CD14-positive monocyte (primary cell): ENCODE measurements around the gene TXNDC9. TPM values are rescaled to one million over a fixed set of nuclear protein-coding genes. Genes with fewer than 3 reads are reported as not detected.
A peak's percentile ranks its signal among the peaks of the same experiment; 100 is the strongest.

Experiments
- DNase-seq, 3 donors: peaks; one replicate each; pipeline ENCODE4 v3.0.0-alpha.2; 2011 to 2022
- H2AFZ ChIP-seq: 2 replicates; pipeline ENCODE4 v1.6.0; 2012; ENCODE audit warnings: mild to moderate bottlenecking, low read depth, low read length, inconsistent platforms; ENCODE audit not compliant: insufficient read depth, poor library complexity, severe bottlenecking
- H3K27ac ChIP-seq, 2 donors: 1 replicate in 1 of 2; 2 replicates in 1 of 2; pipeline ENCODE4 v1.5.1; 2012 to 2013; ENCODE audit warnings: low read length in 2 of 2, control low read depth in 1 of 2, inconsistent platforms in 1 of 2, low read depth in 1 of 2, mild to moderate bottlenecking in 1 of 2
- H3K27me3 ChIP-seq, 2 donors: one replicate each; pipeline versions ENCODE4 v1.6.0 to v1.6.1; 2011 to 2013; ENCODE audit warnings: low read length in 2 of 2; ENCODE audit not compliant: control insufficient read depth in 2 of 2, insufficient read depth in 2 of 2
- H3K36me3 ChIP-seq, 2 donors: replicated peaks in 1 of 2; 1 replicate in 1 of 2; 2 replicates in 1 of 2; pipeline versions ENCODE4 v1.5.1 to v1.6.1; 2012 to 2013; ENCODE audit warnings: low read length in 2 of 2, control low read depth in 1 of 2, inconsistent platforms in 1 of 2, mild to moderate bottlenecking in 1 of 2; ENCODE audit not compliant: insufficient read depth in 2 of 2, control insufficient read depth in 1 of 2
- H3K4me1 ChIP-seq, 2 donors: 1 replicate in 1 of 2; 2 replicates in 1 of 2; pipeline versions ENCODE4 v1.5.1 to v1.6.1; 2012 to 2013; ENCODE audit warnings: low read length in 2 of 2, control low read depth in 1 of 2, inconsistent platforms in 1 of 2, mild to moderate bottlenecking in 1 of 2, moderate library complexity in 1 of 2; ENCODE audit not compliant: insufficient read depth in 2 of 2, control insufficient read depth in 1 of 2
- H3K4me2 ChIP-seq: replicated peaks from 2 replicates; pipeline ENCODE3; 2012; ENCODE audit warnings: low read length, moderate library complexity, mild to moderate bottlenecking; ENCODE audit not compliant: poor library complexity, severe bottlenecking; ENCODE audit errors: extremely low read depth
- H3K4me3 ChIP-seq, 3 experiments: fragments of 200-600 bp in 1 of 3; sonication (generic) in 1 of 3; replicated peaks in 1 of 3; 1 replicate in 2 of 3; 2 replicates in 1 of 3; pipeline ENCODE4 v1.5.1; 2011 to 2013; ENCODE audit warnings: low read length in 3 of 3, mild to moderate bottlenecking in 3 of 3, control low read depth in 2 of 3, low read depth in 2 of 3, inconsistent platforms in 1 of 3, moderate library complexity in 1 of 3
- H3K79me2 ChIP-seq: 2 replicates; pipeline ENCODE4 v1.6.0; 2012; ENCODE audit warnings: mild to moderate bottlenecking, control low read depth, inconsistent platforms, low read length, moderate library complexity; ENCODE audit not compliant: insufficient read depth
- H3K9ac ChIP-seq: 2 replicates; pipeline ENCODE4 v1.6.0; 2017; ENCODE audit warnings: low read length, mild to moderate bottlenecking; ENCODE audit not compliant: insufficient read depth, poor library complexity, severe bottlenecking
- H3K9me3 ChIP-seq, 2 donors: replicated peaks in 1 of 2; 1 replicate in 1 of 2; 2 replicates in 1 of 2; pipeline versions ENCODE4 v1.5.1 to v1.6.1; 2012 to 2013; ENCODE audit warnings: low read length in 2 of 2, control low read depth in 1 of 2; ENCODE audit not compliant: control insufficient read depth in 1 of 2, insufficient read depth in 1 of 2
- H4K20me1 ChIP-seq: 2 replicates; pipeline ENCODE4 v1.6.0; 2012; ENCODE audit warnings: mild to moderate bottlenecking, low read length, control low read depth, moderate library complexity; ENCODE audit not compliant: insufficient read depth
- H3K27ac Mint-ChIP-seq, 7 donors: one replicate each; pipeline ENCODE4 v1.8.0; 2020; ENCODE audit warnings: mild to moderate bottlenecking in 7 of 7, mixed read lengths in 7 of 7, moderate library complexity in 6 of 7, inconsistent platforms in 2 of 7
- H3K27me3 Mint-ChIP-seq, 3 donors: one replicate each; pipeline ENCODE4 v1.8.0; 2021 to 2022; ENCODE audit warnings: low read depth in 3 of 3, mild to moderate bottlenecking in 3 of 3, mixed read lengths in 3 of 3, moderate library complexity in 3 of 3, inconsistent platforms in 1 of 3
- H3K36me3 Mint-ChIP-seq, 2 donors: one replicate each; pipeline ENCODE4 v1.8.0; 2020; ENCODE audit warnings: mixed read lengths in 2 of 2, inconsistent platforms in 1 of 2, mild to moderate bottlenecking in 1 of 2
- H3K4me1 Mint-ChIP-seq: one replicate; pipeline ENCODE4 v1.8.0; 2020; ENCODE audit warnings: mild to moderate bottlenecking, mixed read lengths
- H3K4me3 Mint-ChIP-seq, 2 donors: one replicate each; pipeline ENCODE4 v1.8.0; 2020; ENCODE audit warnings: mild to moderate bottlenecking in 2 of 2, mixed read lengths in 2 of 2, moderate library complexity in 1 of 2
- H3K9me3 Mint-ChIP-seq, 7 donors: one replicate each; pipeline ENCODE4 v1.8.0; 2020 to 2022; ENCODE audit warnings: mixed read lengths in 7 of 7, mild to moderate bottlenecking in 6 of 7, moderate library complexity in 6 of 7, inconsistent platforms in 2 of 7
- CTCF ChIP-seq: fragments of 200-600 bp; IDR thresholded peaks from one replicate; pipeline ENCODE4 v1.8.0; 2022; ENCODE audit warnings: antibody characterized with exemption, mild to moderate bottlenecking
- WGBS: methylation state at CpG from one replicate; pipeline ENCODE4 v1.1.5; 2013; ENCODE audit warnings: missing lambda C conversion rate; ENCODE audit not compliant: insufficient coverage; 5-methylcytosine and 5-hydroxymethylcytosine counted together
- intact Hi-C, 2 donors: fragments of 100-400 bp; cut with micrococcal nuclease; formaldehyde crosslinking; loops; one replicate each; pipeline versions ENCODE4 v1.15.0 to v1.15.1; 2023
- polyA plus RNA-seq, 3 donors: library from polyadenylated mRNA; depleted of rRNA in 1 of 3; unstranded in 2 of 3; stranded (reverse) in 1 of 3; fragments of 300-500 nt in 2 of 3; fragments of >200 nt in 1 of 3; fragmentation: Illumina TruSeq in 2 of 3; gene quantifications; 1 replicate in 2 of 3; 2 replicates in 1 of 3; pipeline ENCODE4 v1.2.3, GENCODE V29; 2012 to 2021

TXNDC9 gene
- polyA plus RNA-seq, 3 donors: 8.8 to 45.6 (median 40.3) TPM

GRCh38 chr2:99338029-99338585 is 2.0 kb upstream of the TXNDC9 start:
- no peak overlapping the region for H3K27ac Mint-ChIP-seq
- Histone ChIP-seq H3K4me1 (peaks cover 18 to 34% of the 10 kb centered on the region in 2 donors), H3K9me3 (no peaks in the 10 kb centered on the region), H3K9ac (peak overlapping the region; percentile 82), H3K79me2 (peaks cover 88% of the 10 kb centered on the region), H3K4me3 (peak overlapping the region; percentile 68 to 94 (median 94)), H3K27ac (peak overlapping the region; percentile 46 to 94), H4K20me1 (peaks cover 33% of the 10 kb centered on the region), H3K27me3 (no peaks in the 10 kb centered on the region), H3K36me3 (peaks cover 0 to 4% of the 10 kb centered on the region in 2 donors), H3K4me2 (peak overlapping the region; percentile 79), H2AFZ (peak overlapping the region; percentile 93)
- no peak for TF ChIP-seq CTCF
- intact Hi-C loops: loop anchor here (5.0 to 10.0 kb wide), 2 partner anchors 731 to 733 kb away; partner anchors contain the start of genes COA5 (in 2 of the 2) and UNC50 (in 2 of the 2)
- 20% methylated on average over 1 of the region's 17 CpGs for WGBS
- peaks cover 2 to 11% of the 10 kb centered on the region in 2 donors for H3K36me3 Mint-ChIP-seq
- H3K4me3 Mint-ChIP-seq: no peak overlapping the region
- no peaks in the 10 kb centered on the region for H3K27me3 Mint-ChIP-seq
- H3K9me3 Mint-ChIP-seq: no peaks in the 10 kb centered on the region
- H3K4me1 Mint-ChIP-seq: peaks cover 21% of the 10 kb centered on the region
- peak in 1 of 3 donors; percentile 8 for DNase-seq

GRCh38 chr2:99337113-99338028 is 1.2 kb upstream of the TXNDC9 start, which contains the start of gene EIF5B:
TSS of gene EIF5B (plus strand) at chr2:99337389. CDS start at chr2:99337555, 166 bp downstream.
- H3K36me3 ChIP-seq: peaks cover 7 to 11% of the 10 kb centered on the region in 2 donors
- intact Hi-C loops: loop anchor here (2.0 to 10.0 kb wide), 4 partner anchors 151 to 733 kb away; partner anchors contain the start of genes COA5 (in 2 of the 2), UNC50 (in 2 of the 2) and REV1 (in 1 of the 2)
- peak within 1 kb of the TSS; percentile 98 for H2AFZ ChIP-seq
- peak within 1 kb of the TSS; percentile 84 to 94 for H3K27ac ChIP-seq
- peaks cover 34% of the 10 kb centered on the region for H4K20me1 ChIP-seq
- H3K4me3 ChIP-seq: peak within 1 kb of the TSS; percentile 68 to 94 (median 94)
- peak within 1 kb of the TSS; percentile 89 for H3K9ac ChIP-seq
- H3K9me3 Mint-ChIP-seq: no peaks in the 10 kb centered on the region
- H3K4me3 Mint-ChIP-seq: no peak within 1 kb of the TSS
- no peaks in the 10 kb centered on the region for H3K27me3 Mint-ChIP-seq
- WGBS: under 1% methylated on average over 81 of the region's 87 CpGs
- peaks cover 9 to 12% of the 10 kb centered on the region in 2 donors for H3K36me3 Mint-ChIP-seq
- H3K4me1 ChIP-seq: peaks cover 18 to 34% of the 10 kb centered on the region in 2 donors
- DNase-seq: peak; percentile 91 to 97 (median 93)
- H3K4me1 Mint-ChIP-seq: peaks cover 21% of the 10 kb centered on the region
- H3K27ac Mint-ChIP-seq: no peak within 1 kb of the TSS
- H3K79me2 ChIP-seq: peaks cover 88% of the 10 kb centered on the region
- no peaks in the 10 kb centered on the region for H3K9me3 ChIP-seq
- H3K4me2 ChIP-seq: peak within 1 kb of the TSS; percentile 79
- H3K27me3 ChIP-seq: no peaks in the 10 kb centered on the region
- peak; percentile 78 for TF ChIP-seq CTCF
